Measurements from ENCODE around the gene PPT1.

PPT1 gene

DNA sequence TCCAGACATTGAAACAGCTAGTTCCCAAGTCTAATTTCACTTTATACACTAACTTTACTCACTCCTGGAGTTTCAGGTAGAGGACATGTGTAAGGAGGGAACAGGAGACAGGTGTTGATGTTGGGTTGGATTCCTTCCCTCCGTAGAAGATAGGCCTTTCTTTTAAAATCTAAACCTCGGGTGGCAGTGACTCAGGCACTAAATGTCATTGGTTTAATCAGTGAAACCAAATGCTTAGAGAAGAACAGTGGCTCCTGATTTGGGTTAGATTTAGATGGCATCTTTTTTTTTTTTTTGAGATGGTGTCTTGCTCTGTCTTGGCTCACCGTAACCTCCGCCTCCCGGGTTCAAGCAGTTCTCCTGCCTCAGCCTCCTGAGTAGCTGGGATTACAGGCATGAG lies 49.3 kb downstream of the PPT1 start:
- DNase-seq (ENCODE audit: low read depth in 2 of 2) = no peak
- TF ChIP-seq, protein P1, sequence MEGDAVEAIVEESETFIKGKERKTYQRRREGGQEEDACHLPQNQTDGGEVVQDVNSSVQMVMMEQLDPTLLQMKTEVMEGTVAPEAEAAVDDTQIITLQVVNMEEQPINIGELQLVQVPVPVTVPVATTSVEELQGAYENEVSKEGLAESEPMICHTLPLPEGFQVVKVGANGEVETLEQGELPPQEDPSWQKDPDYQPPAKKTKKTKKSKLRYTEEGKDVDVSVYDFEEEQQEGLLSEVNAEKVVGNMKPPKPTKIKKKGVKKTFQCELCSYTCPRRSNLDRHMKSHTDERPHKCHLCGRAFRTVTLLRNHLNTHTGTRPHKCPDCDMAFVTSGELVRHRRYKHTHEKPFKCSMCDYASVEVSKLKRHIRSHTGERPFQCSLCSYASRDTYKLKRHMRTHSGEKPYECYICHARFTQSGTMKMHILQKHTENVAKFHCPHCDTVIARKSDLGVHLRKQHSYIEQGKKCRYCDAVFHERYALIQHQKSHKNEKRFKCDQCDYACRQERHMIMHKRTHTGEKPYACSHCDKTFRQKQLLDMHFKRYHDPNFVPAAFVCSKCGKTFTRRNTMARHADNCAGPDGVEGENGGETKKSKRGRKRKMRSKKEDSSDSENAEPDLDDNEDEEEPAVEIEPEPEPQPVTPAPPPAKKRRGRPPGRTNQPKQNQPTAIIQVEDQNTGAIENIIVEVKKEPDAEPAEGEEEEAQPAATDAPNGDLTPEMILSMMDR (IDR thresholded peaks at IDR 0.05; ENCODE audit: low read depth, low read length) = no peak
- H3K4me3 ChIP-seq (replicated peaks in 1 of 2; ENCODE audit: low read depth in 2 of 2, low read length in 2 of 2) = no peak overlapping the region

DNA sequence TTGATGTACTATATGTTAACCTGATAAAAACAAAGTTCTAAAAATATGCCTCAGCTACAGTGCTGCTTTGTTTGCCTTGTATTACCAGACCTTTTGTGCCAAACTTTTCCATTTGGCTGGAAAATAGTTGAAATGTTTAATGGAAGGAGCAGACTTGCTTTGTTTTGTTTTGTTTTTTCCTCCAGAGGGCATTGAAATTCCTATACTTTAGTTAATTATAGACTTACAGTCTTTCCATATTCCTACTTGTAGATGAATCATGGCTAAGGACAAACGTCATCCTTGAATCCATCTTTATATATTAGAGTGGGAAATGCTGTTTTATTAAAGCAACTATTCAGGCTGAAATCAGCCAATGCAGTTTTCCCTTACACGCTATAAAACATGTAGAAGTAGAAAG lies 49.8 kb downstream of the PPT1 start:
- TF ChIP-seq, protein P1 (IDR thresholded peaks at IDR 0.05; ENCODE audit: low read depth, low read length) = no peak
- DNase-seq (ENCODE audit: low read depth in 2 of 2) = no peak
- H3K4me3 ChIP-seq (replicated peaks in 1 of 2; ENCODE audit: low read depth in 2 of 2, low read length in 2 of 2) = no peak overlapping the region

DNA sequence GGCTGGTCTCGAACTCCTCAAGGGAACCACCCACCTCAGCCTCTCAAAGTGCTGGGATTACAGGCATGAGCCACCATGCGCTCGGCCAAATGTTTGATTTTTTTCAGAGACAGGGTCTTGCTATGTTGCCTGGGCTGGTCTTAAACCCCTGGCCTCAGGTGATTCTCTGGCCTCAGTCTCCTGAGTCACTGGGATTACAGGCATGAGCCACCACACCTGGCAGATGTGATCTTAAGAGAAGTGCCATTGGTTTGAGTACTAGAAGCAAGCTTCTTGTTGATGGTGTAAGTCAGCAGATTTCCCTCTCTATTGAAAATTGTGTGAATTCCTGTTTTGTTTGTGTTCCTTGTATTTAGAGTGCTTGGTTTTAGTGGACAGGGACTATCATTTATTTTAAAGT lies 51.3 kb downstream of the PPT1 start:
- TF ChIP-seq, protein P1 (IDR thresholded peaks at IDR 0.05; ENCODE audit: low read depth, low read length) = no peak
- no peak for DNase-seq (ENCODE audit: low read depth in 2 of 2)
- no peak overlapping the region for H3K4me3 ChIP-seq (replicated peaks in 1 of 2; ENCODE audit: low read depth in 2 of 2, low read length in 2 of 2)

GRCh38 chr1:40045182-40045581 lies 51.9 kb downstream of the PPT1 start:
- no peak overlapping the region for H3K4me3 ChIP-seq (replicated peaks in 1 of 2; ENCODE audit: low read depth in 2 of 2, low read length in 2 of 2)
- TF ChIP-seq, protein P1 (IDR thresholded peaks at IDR 0.05; ENCODE audit: low read depth, low read length) = no peak
- DNase-seq (ENCODE audit: low read depth in 2 of 2) = peak in 1 of 2 donors; percentile 53

- no peak overlapping the region for H3K4me3 ChIP-seq (replicated peaks in 1 of 2; ENCODE audit: low read depth in 2 of 2, low read length in 2 of 2)
Observed at GRCh38 chr1:40044110-40044509, 52.9 kb downstream of the PPT1 start.

DNA sequence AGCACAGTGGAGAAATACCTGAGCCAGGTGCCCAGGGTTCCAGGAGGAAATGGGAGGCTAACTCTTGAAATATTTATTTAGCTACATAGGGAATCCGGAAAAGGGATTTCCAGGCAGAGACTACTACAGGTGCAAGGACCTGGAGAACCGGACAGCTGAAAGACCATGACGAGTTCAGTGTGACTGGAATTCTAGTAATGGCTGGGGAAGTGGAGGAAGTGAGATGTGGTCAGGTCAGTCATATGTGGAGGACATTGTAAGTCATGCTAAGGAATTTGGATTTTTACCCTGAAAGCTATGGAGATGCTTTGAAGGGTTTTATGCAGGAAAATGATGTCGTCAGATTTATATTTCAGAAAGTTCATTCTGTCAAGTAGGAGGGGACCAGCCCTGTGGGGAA lies 54.7 kb downstream of the PPT1 start:
- TF ChIP-seq, protein P1 (IDR thresholded peaks at IDR 0.05; ENCODE audit: low read depth, low read length) = no peak
- H3K4me3 ChIP-seq (replicated peaks in 1 of 2; ENCODE audit: low read depth in 2 of 2, low read length in 2 of 2) = peak overlapping the region; percentile 97 to 98
- peak in 1 of 2 donors; percentile 54 for DNase-seq (ENCODE audit: low read depth in 2 of 2)

More at GRCh38 chr1:40044110-40044509, 52.9 kb downstream of the PPT1 start:
- TF ChIP-seq, protein P1 (IDR thresholded peaks at IDR 0.05; ENCODE audit: low read depth, low read length) = no peak
- DNase-seq (ENCODE audit: low read depth in 2 of 2) = no peak

GRCh38 chr1:40041466-40041838 lies 55.6 kb downstream of the PPT1 start:
- TF ChIP-seq, protein P1 (IDR thresholded peaks at IDR 0.05; ENCODE audit: low read depth, low read length) = no peak
- DNase-seq (ENCODE audit: low read depth in 2 of 2) = no peak
- peak overlapping the region; percentile 97 to 98 for H3K4me3 ChIP-seq (replicated peaks in 1 of 2; ENCODE audit: low read depth in 2 of 2, low read length in 2 of 2)
